Fibroblast of mammary gland (primary cell): ENCODE measurements around the gene GRIN2B.

ENCODE experiments used
- DNase-seq: peaks from one replicate; pipeline ENCODE4 v3.0.0-alpha.2; 2010; ENCODE audit warnings: low read depth
- H3K4me3 ChIP-seq: 2 replicates; pipeline ENCODE4 v1.5.1; 2011; ENCODE audit warnings: low read depth, mild to moderate bottlenecking, low read length, moderate library complexity; ENCODE audit not compliant: control insufficient read depth
- TF ChIP-seq, protein P1 (sequence below): conservative IDR thresholded peaks from 2 replicates; pipeline ENCODE4 v1.5.1; 2011; ENCODE audit warnings: low read depth, low read length, inconsistent platforms; ENCODE audit not compliant: control insufficient read depth, insufficient read depth

The GRIN2B gene

DNA sequence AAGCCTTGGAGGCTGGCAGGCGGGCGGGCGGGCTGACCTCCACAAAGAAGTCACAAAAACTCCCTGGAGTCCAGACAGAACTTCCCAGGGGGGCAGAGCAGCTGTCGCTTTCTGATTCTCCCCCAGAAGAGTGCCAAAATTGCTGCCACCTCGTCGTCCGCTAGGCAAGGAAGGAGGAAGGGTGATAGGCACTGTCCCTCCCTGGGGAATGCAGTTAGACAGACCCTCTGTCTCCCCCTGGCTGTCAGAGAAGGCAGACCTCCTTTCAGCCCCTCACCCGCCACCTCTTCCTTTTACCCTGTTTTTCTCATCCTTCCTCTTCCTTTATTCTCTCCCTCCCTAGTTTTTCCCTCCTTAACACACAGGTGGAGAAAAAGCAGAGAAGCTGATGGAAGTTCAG lies 18.7 kb downstream of the GRIN2B start:
- TF ChIP-seq, protein P1, sequence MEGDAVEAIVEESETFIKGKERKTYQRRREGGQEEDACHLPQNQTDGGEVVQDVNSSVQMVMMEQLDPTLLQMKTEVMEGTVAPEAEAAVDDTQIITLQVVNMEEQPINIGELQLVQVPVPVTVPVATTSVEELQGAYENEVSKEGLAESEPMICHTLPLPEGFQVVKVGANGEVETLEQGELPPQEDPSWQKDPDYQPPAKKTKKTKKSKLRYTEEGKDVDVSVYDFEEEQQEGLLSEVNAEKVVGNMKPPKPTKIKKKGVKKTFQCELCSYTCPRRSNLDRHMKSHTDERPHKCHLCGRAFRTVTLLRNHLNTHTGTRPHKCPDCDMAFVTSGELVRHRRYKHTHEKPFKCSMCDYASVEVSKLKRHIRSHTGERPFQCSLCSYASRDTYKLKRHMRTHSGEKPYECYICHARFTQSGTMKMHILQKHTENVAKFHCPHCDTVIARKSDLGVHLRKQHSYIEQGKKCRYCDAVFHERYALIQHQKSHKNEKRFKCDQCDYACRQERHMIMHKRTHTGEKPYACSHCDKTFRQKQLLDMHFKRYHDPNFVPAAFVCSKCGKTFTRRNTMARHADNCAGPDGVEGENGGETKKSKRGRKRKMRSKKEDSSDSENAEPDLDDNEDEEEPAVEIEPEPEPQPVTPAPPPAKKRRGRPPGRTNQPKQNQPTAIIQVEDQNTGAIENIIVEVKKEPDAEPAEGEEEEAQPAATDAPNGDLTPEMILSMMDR, result peak; percentile 31
- H3K4me3 ChIP-seq, result no peak overlapping the region
- DNase-seq, result no peak

DNA sequence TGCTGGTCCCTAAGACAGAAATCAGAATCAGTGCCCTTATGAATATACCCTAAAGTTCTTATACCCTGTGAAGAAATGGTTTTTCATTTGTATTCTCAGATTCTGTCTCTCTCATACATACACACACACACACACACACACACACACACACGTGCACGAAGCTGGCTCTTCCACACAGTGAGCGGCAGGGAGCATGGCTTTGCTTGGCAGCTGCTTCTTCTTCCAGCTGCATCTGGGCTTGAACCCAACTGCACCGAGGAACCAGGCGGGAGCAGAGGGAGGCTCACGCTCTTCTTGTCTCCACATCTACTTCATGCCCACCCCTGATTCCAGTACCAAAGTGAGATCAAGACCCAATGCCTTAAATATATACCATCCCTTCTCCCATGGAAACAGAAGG lies 19.4 kb downstream of the GRIN2B start:
- TF ChIP-seq, protein P1, result no peak
- no peak for DNase-seq
- H3K4me3 ChIP-seq, result no peak overlapping the region

DNA sequence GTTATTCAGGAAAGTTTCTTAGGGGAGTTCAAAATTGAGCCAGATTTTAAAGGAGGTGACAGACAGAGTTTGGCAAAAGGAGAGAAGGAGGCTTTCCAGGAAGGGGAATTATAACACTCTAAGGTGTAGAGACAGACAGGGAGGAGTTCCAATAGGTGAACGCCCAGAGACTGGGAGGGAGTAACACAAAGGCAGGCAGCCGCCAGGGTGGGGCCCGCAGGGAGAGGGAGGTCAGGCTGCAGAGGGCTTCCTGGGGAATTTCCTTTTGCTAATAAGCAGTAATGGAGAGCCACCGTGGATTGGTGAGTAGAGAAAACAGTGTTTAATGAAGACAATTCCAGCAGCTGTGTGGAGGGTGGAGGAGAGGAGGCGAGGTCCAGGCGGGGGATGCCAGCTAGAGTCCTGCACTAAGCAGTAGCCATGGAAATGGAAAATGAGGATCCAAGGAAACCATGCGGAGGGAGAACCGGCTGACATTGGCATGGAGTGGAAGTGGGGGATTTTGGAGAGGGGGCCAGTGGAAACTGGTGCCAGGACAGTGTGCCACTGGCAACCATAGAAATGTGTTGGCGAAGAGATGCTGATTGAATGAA lies 22.2 kb downstream of the GRIN2B start:
- no peak for DNase-seq
- TF ChIP-seq, protein P1, result no peak
- no peak overlapping the region for H3K4me3 ChIP-seq

DNA sequence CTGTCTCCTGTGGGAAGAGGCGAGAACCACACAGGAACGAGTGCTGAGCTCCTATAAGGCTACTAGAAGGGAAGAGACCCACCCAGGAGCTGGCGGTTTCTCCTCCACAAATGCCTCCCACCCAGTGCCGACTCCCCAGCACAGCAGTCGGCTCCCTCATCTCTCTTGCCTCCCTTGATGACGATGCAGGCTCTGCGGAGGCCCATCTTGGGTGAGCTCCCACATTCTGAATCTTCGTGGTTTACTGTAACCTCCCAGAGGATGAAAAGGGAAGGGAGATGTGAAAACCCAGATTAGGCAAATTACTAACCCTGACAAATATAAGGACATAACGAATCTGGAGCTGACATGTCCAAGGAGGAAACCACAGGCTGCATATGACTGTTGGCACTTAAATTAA lies 23.8 kb downstream of the GRIN2B start:
- no peak overlapping the region for H3K4me3 ChIP-seq
- no peak for DNase-seq
- TF ChIP-seq, protein P1, result no peak

DNA sequence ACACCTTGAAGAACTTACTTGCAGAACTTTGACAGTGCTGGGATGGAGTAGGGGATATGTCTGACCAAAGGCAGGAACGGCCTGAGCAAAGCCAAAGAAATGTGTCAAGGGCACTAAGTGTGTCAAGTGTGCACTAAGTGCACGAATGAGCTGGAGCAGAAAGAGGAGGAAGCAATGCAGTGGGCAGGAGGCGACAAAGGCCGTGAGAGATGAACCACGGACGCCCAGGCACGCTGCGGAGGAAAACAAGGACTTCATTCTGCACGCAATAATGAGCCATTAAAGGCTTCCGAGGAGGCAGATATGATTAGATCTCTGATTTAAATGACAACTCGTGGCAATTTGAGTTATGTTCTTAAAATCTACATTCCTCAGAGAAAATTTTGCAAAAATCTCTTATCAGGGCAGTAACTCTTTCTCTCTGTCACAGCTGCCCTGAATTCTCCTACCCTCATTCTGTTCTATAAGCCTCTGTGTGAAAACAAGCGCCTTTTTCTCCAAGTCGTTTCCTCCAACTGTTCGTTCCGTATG lies 25.3 kb downstream of the GRIN2B start:
- no peak for DNase-seq
- H3K4me3 ChIP-seq, result no peak overlapping the region
- TF ChIP-seq, protein P1, result no peak

DNA sequence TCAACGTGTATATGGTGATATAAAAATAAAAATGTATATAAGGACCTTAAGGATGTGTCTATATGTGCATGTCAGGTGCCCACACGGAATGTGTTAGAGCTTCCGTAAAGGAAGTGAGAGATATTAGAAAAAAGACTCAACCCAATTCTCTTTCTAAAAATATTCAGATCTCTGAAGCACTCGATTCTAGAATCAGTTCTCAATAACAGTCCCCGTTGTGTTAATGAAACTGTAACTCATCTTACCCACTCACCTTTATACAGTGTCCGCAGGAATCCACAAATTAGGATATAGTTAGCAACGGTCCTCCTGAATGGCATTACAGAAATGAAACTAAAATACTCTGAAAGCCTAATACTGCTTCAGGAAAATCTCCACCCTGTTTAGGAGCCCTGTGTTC lies 29.3 kb downstream of the GRIN2B start:
- TF ChIP-seq, protein P1, result no peak
- H3K4me3 ChIP-seq, result no peak overlapping the region
- no peak for DNase-seq
